Astrocyte (in vitro differentiated cells and primary cell): ENCODE data around the gene TCF3.

ENCODE experiments used
- CTCF ChIP-seq: IDR thresholded peaks from 2 replicates; pipeline ENCODE4 v1.5.1; 2011; ENCODE audit warnings: low read depth, mild to moderate bottlenecking, inconsistent platforms, low read length, moderate library complexity; ENCODE audit not compliant: insufficient read depth
- EZH2 ChIP-seq: IDR thresholded peaks from 2 replicates; pipeline ENCODE4 v1.6.1; 2012; ENCODE audit warnings: mild to moderate bottlenecking, low read length, inconsistent platforms; ENCODE audit not compliant: insufficient read depth

- no peak for TF ChIP-seq CTCF
- TF ChIP-seq EZH2: no peak
Measured at GRCh38 chr19:1598777-1599459, 53.5 kb downstream of the TCF3 start.
